ENCODE results near the gene EWSR1. TPM values are rescaled to one million over a fixed set of nuclear protein-coding genes. Genes with fewer than 3 reads are reported as not detected.
A peak's percentile ranks its signal among the peaks of the same experiment; 100 is the strongest.

The EWSR1 gene
- polyA plus RNA-seq, 1 donor: 180 TPM

- DNase-seq: no peak
Measured at GRCh38 chr22:29251265-29251664, 16.8 kb upstream of the EWSR1 start.

- DNase-seq: no peak
Measured at GRCh38 chr22:29251981-29252911, 15.8 kb upstream of the EWSR1 start.

GRCh38 chr22:29253561-29254285 is 14.3 kb upstream of the EWSR1 start:
- no peak for DNase-seq

GRCh38 chr22:29254286-29254660 is 13.8 kb upstream of the EWSR1 start:
- DNase-seq: no peak

- DNase-seq: no peak
Measured at GRCh38 chr22:29255064-29255621, 12.9 kb upstream of the EWSR1 start.

GRCh38 chr22:29256606-29257325 is 11.3 kb upstream of the EWSR1 start:
- DNase-seq: no peak

DNA sequence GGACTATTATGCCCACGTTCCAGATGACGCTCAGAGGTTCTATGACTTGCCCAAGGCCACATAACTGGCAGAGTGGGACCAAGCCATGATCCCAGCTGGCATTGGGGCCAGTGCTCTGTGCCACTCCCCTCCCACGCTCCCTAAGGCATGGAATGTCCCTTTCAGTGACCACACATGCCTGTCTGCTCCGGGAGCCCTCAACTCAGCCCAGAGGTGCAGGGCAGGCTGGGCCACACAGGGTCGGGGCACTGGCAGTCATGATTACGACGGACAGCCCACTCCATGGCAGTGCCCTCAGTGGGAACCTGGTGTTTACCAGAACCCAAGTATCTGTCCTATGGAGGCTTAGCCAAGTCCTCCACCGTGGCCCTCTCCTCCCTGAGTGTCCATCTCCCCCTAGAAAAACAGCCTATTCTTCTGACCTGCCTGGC is 10.3 kb upstream of the EWSR1 start:
- DNase-seq: no peak

DNA sequence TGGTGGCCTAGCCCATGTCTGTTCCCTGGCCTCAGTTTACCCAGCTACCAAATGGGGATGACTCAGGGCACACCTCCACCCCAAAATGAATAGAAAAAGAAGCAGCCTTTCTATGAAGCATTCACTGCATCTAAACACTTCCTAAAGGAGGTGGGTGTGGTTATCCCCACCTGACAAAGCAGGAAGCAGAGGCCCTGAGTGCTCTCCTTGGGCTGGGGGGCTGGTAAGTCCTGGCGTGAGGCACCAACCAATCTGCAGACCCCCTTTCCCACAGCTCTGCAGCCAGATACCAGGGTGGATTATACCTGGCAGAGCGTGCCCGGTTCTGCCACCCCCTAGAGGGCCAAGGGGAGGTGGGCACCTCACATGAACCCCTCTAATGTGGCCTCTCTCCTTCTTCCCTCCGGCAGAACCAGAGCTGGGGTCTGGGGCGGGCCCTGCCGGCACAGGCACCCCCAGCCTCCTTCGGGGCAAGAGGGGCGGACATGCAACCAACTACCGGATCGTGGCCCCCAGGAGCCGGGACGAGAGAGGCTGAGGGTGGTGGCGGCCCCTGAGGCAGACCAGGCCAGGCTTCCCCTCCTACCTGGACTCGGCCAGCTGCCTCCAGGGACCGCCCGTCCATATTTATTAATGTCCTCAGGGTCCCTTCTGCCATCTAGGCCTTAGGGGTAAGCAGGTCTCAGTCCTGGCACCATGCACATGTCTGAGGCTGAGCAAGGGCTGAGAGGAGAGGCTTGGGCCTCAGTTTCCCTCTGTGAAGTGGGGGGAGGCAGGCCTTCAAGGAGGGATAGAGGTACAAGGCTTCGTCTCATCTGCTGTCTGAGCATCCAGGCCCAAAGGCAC is 9.4 kb upstream of the EWSR1 start:
- DNase-seq: no peak

- DNase-seq: no peak
Measured at GRCh38 chr22:29259253-29259899, 8.7 kb upstream of the EWSR1 start.

GRCh38 chr22:29260031-29260560 is 8.0 kb upstream of the EWSR1 start:
- DNase-seq: no peak

DNA sequence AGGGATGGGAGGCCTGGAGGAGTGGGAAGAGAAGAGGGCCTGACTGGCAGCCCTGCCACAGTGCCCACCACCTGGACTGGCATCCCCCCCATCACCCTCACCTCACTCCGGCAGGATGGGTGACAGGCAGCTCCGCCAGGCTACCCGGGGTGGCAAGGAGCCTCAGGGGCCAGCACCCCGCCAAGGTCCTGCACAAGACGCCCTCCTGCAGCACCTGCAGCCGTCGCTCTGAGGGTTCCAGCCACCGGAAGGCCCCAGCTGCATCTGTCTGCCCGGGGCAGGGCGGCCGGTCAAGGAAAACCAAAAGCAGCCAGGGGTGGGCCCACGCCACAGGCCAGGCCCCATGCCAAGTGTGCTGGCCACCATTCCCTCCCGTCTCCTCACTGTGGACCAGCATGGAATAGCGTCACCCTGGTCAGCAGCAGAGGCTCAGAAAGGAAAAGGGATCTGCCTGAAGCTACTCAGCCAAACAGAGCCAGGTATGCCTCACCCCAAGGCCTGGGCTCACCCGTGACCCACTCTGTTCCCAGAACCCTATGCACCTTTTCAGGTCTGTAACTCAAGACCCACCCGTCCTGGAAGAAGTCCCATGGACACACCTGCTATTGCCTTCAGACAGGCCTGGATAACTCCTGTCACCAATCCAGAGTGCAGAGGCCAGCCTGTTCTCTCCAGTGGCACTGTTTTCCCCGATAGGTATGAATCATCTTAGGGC is 7.3 kb upstream of the EWSR1 start:
- DNase-seq: no peak

GRCh38 chr22:29263791-29264276 is 4.2 kb upstream of the EWSR1 start:
- DNase-seq: no peak

DNA sequence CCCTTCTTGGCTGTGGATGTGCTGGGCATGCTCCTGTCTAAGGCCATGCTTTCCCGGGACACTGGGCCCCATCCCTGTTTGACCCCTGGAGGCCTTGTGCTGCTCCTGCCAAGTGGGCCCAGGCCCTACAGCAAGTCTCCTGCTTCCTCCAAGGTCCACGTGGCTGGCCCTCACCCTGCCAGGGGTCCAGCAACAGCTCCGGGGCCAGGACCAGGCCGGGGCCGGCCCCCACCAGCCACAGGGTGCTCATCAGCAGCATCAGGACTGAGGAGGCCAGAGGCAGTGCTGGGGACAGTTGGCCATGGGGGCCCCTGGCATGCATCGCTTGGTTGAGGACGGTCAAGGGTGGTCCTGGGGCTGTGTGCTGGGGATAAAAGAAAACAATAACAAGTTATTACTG is 2.8 kb upstream of the EWSR1 start:
- no peak for DNase-seq

DNA sequence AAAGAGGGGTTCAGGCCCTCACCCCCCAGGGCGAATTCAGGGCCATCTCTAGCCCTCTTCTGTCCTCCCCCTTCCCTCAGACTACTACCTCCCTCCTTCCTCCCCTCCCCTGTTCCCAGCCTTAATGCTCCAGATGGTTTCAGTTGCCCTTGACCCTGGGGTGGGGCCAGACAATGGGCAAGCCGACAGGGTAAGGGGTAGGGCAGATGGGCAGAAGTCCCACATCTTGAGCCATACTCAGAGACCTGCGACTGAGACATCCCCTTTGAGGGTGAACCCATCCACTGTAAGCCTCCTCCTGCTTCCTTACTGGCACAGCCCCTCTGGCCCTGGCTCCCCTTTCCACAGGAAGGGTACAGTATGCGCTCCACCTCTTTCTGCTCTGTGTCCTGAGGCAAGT is 2.1 kb upstream of the EWSR1 start:
- DNase-seq: no peak

DNA sequence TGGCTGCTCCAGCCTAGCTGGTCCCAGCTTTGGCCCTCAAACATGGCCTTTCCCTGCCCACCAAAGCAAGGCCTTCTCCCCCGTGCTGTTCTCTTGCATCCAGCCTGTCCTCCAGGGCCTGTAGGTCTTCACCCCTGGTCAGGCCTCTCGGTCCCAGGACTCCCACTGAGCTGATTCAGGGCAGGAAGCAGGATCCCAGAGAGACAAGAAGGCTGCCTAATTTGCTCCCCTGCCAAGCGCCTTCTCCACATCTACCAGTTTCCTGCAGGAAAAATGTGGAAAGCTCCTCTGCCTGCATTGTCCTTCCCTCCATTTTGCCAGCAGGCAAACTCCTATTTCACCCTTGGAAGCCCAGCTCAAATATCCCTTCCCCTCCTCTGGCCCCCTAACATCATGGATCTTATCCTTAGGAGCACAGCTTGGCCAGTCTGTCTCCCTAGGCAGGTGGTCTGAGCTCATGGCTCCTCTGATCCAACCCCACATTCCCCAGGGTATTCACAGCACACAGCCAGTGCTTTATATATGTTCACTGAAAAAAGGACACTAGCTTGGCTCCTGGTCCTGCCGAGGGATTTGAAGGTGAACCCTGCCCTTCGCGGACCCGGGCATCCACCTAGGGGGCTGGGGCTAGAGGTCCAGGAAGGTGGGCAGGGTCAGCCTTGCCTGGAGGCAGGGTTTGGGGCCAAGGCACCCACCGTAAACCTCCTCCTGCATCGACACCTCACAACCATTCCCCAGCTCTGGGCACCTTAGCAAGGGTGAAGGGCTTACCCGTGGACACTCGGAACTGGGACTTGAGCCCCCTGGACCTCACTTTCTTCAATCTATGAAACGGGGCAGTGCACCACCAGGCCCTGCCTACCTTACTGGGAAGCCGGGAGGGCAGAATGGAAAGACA is 1.3 kb upstream of the EWSR1 start:
- DNase-seq: no peak

DNA sequence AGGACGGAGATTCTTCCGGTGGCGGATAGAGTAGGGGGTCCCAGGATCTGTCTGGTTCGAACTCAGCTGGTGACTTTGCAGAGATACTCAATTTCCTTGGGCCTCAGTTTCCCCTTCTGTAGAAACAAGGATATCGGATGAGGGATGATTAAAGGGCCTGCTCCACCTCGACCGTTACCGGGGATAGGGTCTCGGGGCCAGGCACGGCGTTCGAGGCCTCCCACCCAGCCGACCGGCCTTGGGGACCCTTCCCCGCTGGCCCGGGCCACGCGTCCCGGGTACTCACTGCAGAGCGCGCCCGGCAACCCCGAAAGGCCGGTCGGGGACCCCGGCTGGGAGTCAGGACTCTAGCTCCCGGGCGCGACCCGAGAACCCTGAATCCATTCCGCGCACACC is 608 bp upstream of the EWSR1 start:
- DNase-seq: no peak

GRCh38 chr22:29268511-29269229 is 602 bp downstream of the EWSR1 start:
- peak; percentile 84 for DNase-seq

DNA sequence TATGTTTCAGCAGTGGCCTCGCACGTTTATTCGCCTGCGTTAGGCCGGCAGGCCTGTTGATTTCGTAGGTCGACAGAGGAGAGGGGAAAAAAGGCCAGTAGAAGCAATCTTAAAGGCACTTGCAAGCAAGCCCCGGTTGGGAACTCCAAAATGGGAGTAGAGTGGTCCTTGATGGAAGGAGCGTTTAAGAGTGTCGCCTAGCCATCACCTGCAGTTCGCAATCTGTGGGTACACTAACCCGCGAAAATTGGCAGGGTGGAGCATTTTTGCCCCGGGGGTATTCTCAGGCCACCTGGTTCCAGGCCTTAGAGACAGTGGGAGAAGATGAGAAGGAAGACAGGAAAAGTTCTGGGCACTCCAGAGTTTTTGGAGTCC is 1.1 kb downstream of the EWSR1 start:
- DNase-seq: no peak
